ENCODE measurements around the gene FBXL7. TPM values are rescaled to one million over a fixed set of nuclear protein-coding genes. Genes with fewer than 3 reads are reported as not detected.

FBXL7 gene
- total RNA-seq, 2 experiments from 2014 or later = not detected

DNA sequence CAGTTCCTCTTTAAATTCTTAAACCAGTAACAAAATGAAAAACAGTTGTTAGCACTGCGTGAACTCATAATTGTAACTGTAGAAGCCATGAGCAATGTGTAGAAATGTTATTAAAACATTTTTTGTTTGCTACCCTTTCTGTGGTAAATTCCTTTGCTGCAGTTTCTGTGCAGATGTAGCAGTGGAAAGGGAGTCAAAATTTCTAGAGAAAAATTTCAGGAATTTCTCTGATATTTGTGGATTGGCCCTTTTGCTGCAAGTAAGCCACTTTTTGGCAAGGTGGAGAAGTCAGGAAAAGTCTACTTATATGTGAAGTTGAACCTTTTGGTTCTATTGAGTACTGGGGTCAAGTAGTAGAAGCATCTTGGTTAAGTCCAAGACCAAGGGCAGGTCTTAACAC, 10.1 kb downstream of the FBXL7 start:
- intact Hi-C loops (cut with DNase I, micrococcal nuclease) = no loop called here
- CTCF ChIA-PET = no interaction called here

DNA sequence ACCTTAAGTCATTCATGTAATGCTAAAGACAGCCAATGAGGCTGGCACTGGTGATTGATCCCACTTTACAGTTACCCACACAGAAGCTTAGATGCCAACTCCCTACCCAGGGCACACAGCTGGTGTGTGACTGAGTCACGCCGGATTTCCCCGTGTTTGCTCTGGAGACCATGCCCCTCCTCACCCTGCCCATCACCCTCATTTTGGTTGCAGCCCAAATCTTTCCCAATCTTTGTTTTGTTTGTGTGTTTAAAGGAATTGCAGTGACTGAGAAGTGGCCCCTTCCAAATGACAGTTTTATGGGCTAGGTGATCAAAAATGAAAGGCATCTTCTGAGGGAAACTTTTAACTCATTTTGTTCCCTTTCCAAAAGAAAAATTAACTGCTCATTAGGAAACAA, 10.9 kb downstream of the FBXL7 start:
- Histone ChIP-seq H3K36me3 (ENCODE audit: insufficient read depth, low read length) (no peaks in the 10 kb centered on the region), H3K27ac (ENCODE audit: low read depth in 1 of 2, low read length in 2 of 2) (no peak overlapping the region), H3K4me3 (ENCODE audit: low read length) (no peak overlapping the region), H3K4me1 (ENCODE audit: insufficient read depth, low read length) (no peaks in the 10 kb centered on the region), H3K27me3 (ENCODE audit: control insufficient read depth in 1 of 2, insufficient read depth in 2 of 2, low read length in 2 of 2) (no peaks in the 10 kb centered on the region), H3K9me3 (ENCODE audit: control insufficient read depth in 1 of 2, insufficient read depth in 1 of 2, low read length in 2 of 2) (no peaks in the 10 kb centered on the region)
- DNase-seq (no peak), ATAC-seq (ENCODE audit: poor library complexity) (no peak)
- TF ChIP-seq, protein P1, sequence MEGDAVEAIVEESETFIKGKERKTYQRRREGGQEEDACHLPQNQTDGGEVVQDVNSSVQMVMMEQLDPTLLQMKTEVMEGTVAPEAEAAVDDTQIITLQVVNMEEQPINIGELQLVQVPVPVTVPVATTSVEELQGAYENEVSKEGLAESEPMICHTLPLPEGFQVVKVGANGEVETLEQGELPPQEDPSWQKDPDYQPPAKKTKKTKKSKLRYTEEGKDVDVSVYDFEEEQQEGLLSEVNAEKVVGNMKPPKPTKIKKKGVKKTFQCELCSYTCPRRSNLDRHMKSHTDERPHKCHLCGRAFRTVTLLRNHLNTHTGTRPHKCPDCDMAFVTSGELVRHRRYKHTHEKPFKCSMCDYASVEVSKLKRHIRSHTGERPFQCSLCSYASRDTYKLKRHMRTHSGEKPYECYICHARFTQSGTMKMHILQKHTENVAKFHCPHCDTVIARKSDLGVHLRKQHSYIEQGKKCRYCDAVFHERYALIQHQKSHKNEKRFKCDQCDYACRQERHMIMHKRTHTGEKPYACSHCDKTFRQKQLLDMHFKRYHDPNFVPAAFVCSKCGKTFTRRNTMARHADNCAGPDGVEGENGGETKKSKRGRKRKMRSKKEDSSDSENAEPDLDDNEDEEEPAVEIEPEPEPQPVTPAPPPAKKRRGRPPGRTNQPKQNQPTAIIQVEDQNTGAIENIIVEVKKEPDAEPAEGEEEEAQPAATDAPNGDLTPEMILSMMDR (IDR thresholded peaks at IDR 0.05) = no peak
- ChIA-PET POLR2A (no interaction called here), CTCF (no interaction called here)
- intact Hi-C loops (cut with DNase I, micrococcal nuclease) = no loop called here
- H3K27ac Mint-ChIP-seq = no peak overlapping the region
- no peaks in the 10 kb centered on the region for H3K27me3 Mint-ChIP-seq
- peaks cover 4% of the 10 kb centered on the region for H3K9me3 Mint-ChIP-seq
- no peak overlapping the region for H3K4me3 Mint-ChIP-seq
- no peaks in the 10 kb centered on the region for H3K4me1 Mint-ChIP-seq (ENCODE audit: low read depth)
- no peaks in the 10 kb centered on the region for H3K36me3 Mint-ChIP-seq (ENCODE audit: low read depth)

More for the DNA sequence above, 10.1 kb downstream of the FBXL7 start:
- H3K4me3 ChIP-seq (ENCODE audit: low read length) = no peak overlapping the region
- H3K4me1 Mint-ChIP-seq (ENCODE audit: low read depth) = no peaks in the 10 kb centered on the region
- H3K4me3 Mint-ChIP-seq = no peak overlapping the region
- H3K36me3 ChIP-seq (ENCODE audit: insufficient read depth, low read length) = no peaks in the 10 kb centered on the region
- no peaks in the 10 kb centered on the region for H3K27me3 Mint-ChIP-seq
- TF ChIP-seq, protein P1 (IDR thresholded peaks at IDR 0.05) = no peak
- H3K9me3 ChIP-seq (ENCODE audit: control insufficient read depth in 1 of 2, insufficient read depth in 1 of 2, low read length in 2 of 2) = no peaks in the 10 kb centered on the region
- POLR2A ChIA-PET = no interaction called here
- peaks cover 7% of the 10 kb centered on the region for H3K9me3 Mint-ChIP-seq
- H3K4me1 ChIP-seq (ENCODE audit: insufficient read depth, low read length) = no peaks in the 10 kb centered on the region
- no peak overlapping the region for H3K27ac Mint-ChIP-seq
- ATAC-seq (ENCODE audit: poor library complexity) = no peak
- H3K36me3 Mint-ChIP-seq (ENCODE audit: low read depth) = no peaks in the 10 kb centered on the region
- H3K27ac ChIP-seq (ENCODE audit: low read depth in 1 of 2, low read length in 2 of 2) = no peak overlapping the region
- DNase-seq = no peak
- H3K27me3 ChIP-seq (ENCODE audit: control insufficient read depth in 1 of 2, insufficient read depth in 2 of 2, low read length in 2 of 2) = no peaks in the 10 kb centered on the region

DNA sequence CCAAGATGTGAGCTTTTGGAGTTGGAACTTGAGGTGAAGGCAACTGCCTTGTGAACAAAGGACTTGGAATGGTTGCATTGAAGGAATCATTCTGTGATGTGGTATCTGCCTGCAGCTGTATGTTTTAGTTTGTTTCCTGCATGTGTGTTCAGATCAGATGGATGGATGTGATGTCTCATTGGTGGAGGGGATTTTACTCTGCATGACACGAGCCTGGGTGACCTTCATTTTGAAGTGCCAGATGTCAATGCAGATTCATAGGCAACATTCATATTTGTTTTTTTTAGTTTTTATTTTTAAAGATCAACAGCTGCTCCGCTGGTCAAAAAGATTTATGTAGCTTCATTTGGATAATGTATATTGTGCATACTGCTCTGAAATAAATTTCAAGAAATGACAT, 13.5 kb downstream of the FBXL7 start:
- H3K4me1 Mint-ChIP-seq (ENCODE audit: low read depth) = no peaks in the 10 kb centered on the region

More for the DNA sequence above, 13.5 kb downstream of the FBXL7 start:
- peaks cover 0 to 6% of the 10 kb centered on the region in 2 experiments for H3K9me3 ChIP-seq (ENCODE audit: control insufficient read depth in 1 of 2, insufficient read depth in 1 of 2, low read length in 2 of 2)
- no peak overlapping the region for H3K27ac ChIP-seq (ENCODE audit: low read depth in 1 of 2, low read length in 2 of 2)
- Mint-ChIP-seq H3K4me3 (no peak overlapping the region), H3K36me3 (ENCODE audit: low read depth) (no peaks in the 10 kb centered on the region), H3K27me3 (no peaks in the 10 kb centered on the region), H3K9me3 (peaks cover 7% of the 10 kb centered on the region), H3K27ac (no peak overlapping the region)
- intact Hi-C loops (cut with DNase I, micrococcal nuclease) = no loop called here
- no peak for ATAC-seq (ENCODE audit: poor library complexity)
- no peak for DNase-seq
- TF ChIP-seq, protein P1 (IDR thresholded peaks at IDR 0.05) = no peak
- H3K4me3 ChIP-seq (ENCODE audit: low read length) = no peak overlapping the region
- no peaks in the 10 kb centered on the region for H3K4me1 ChIP-seq (ENCODE audit: insufficient read depth, low read length)
- H3K36me3 ChIP-seq (ENCODE audit: insufficient read depth, low read length) = no peaks in the 10 kb centered on the region
- no peaks in the 10 kb centered on the region for H3K27me3 ChIP-seq (ENCODE audit: control insufficient read depth in 1 of 2, insufficient read depth in 2 of 2, low read length in 2 of 2)
- CTCF ChIA-PET = no interaction called here
- POLR2A ChIA-PET = no interaction called here
